HCT116 (cell line): ENCODE results near the gene SLC5A4. TPM values are rescaled to one million over a fixed set of nuclear protein-coding genes. Genes with fewer than 3 reads are reported as not detected.

Source experiments
- ATAC-seq: fragments of 200-7000 bp; cut with Tn5 transposase; 2 replicates; pipeline ENCODE4 v1.9.1; 2020; ENCODE audit warnings: mild to moderate bottlenecking, moderate library complexity
- BruUV-seq: library from RNA; stranded (reverse); fragments of 400-500 nt; replicated peaks from 2 replicates; lab custom pipeline; 2021; lab: Mats Ljungman, UMichigan
- CTCF ChIA-PET: fragments of 300-600 bp; sonication (Branson Sonifier 250); formaldehyde crosslinking; loops from one replicate; lab custom pipeline; 2021; ENCODE audit warnings: antibody characterized with exemption; lab: Charles Lee
- POLR2A ChIA-PET: fragments of 300-600, 350-600 bp; sonication (Branson Sonifier 250); formaldehyde crosslinking; loops from one replicate; lab custom pipeline; 2021; ENCODE audit warnings: antibody characterized with exemption; lab: Charles Lee
- RAD21 ChIA-PET, 2 experiments: fragments of 300-600 bp; sonication (Branson Sonifier 250); formaldehyde crosslinking; loops; one replicate each; lab custom pipeline; 2023; ENCODE audit warnings: low total read pairs in 2 of 2; ENCODE audit not compliant: uncharacterized antibody in 2 of 2, unreplicated experiment in 2 of 2, low non-redundant PET in 1 of 2; lab: Charles Lee
- DNase-seq: peaks from one replicate; pipeline ENCODE4 v3.0.0-alpha.2; 2010; ENCODE audit warnings: low read depth, low spot score
- H2AFZ ChIP-seq: fragments of 200-600 bp; shearing (Covaris generic), sonication (generic); 2 replicates; pipeline ENCODE4 v1.6.1; 2017; ENCODE audit warnings: low read depth, mixed run types, mixed read lengths, antibody characterized with exemption, low read length; ENCODE audit not compliant: poor library complexity, severe bottlenecking
- H3K27ac ChIP-seq: 2 replicates; pipeline ENCODE4 v1.5.1; 2012; ENCODE audit warnings: low read depth, low read length
- H3K27me3 ChIP-seq: fragments of 200-600 bp; sonication (generic); 2 replicates; pipeline ENCODE4 v1.6.1; 2016; ENCODE audit warnings: mixed run types, low read length, mixed read lengths; ENCODE audit not compliant: insufficient read depth
- H3K36me3 ChIP-seq, 2 experiments: fragments of 200-500 bp in 1 of 2; fragments of 200-600 bp in 1 of 2; sonication (Bioruptor generic) in 1 of 2; sonication (generic) in 1 of 2; 2 replicates each; pipeline versions ENCODE4 v1.5.1 to v1.6.1; 2014 to 2016; ENCODE audit warnings: low read length in 2 of 2, inconsistent platforms in 1 of 2, mixed read lengths in 1 of 2, mixed run types in 1 of 2; ENCODE audit not compliant: insufficient read depth in 2 of 2, control insufficient read depth in 1 of 2
- H3K4me1 ChIP-seq, 2 experiments: fragments of 200-600 bp in 1 of 2; sonication (generic) in 1 of 2; 2 replicates each; pipeline versions ENCODE4 v1.5.1 to v1.6.1; 2012 to 2017; ENCODE audit warnings: low read length in 2 of 2, inconsistent platforms in 1 of 2, mild to moderate bottlenecking in 1 of 2, mixed read lengths in 1 of 2, mixed run types in 1 of 2, moderate library complexity in 1 of 2; ENCODE audit not compliant: insufficient read depth in 2 of 2, control insufficient read depth in 1 of 2
- H3K4me2 ChIP-seq: fragments of 200-600 bp; sonication (generic); 2 replicates; pipeline ENCODE4 v1.6.1; 2017; ENCODE audit warnings: mixed run types, low read length, mixed read lengths
- H3K4me3 ChIP-seq, 2 experiments: fragments of 200-600 bp in 1 of 2; sonication (generic) in 1 of 2; replicated peaks in 1 of 2; 2 replicates each; pipeline ENCODE4 v1.5.1; 2011 to 2016; ENCODE audit warnings: low read length in 2 of 2, control low read depth in 1 of 2, low read depth in 1 of 2, mild to moderate bottlenecking in 1 of 2, mixed read lengths in 1 of 2, mixed run types in 1 of 2
- H3K79me2 ChIP-seq: fragments of 200-600 bp; sonication (generic); 2 replicates; pipeline ENCODE4 v1.6.1; 2017; ENCODE audit warnings: mild to moderate bottlenecking, mixed run types, low read length, moderate library complexity, mixed read lengths; ENCODE audit not compliant: insufficient read depth
- H3K9ac ChIP-seq: fragments of 200-600 bp; sonication (generic); 2 replicates; pipeline ENCODE4 v1.6.1; 2016; ENCODE audit warnings: low read length, mixed read lengths
- H3K9me2 ChIP-seq: fragments of 200-600 bp; sonication (generic), shearing (Covaris generic); 2 replicates; pipeline ENCODE4 v1.6.1; 2017; ENCODE audit warnings: mixed run types, mild to moderate bottlenecking, moderate library complexity; ENCODE audit not compliant: insufficient read depth
- H3K9me3 ChIP-seq, 2 experiments: fragments of 200-500 bp in 1 of 2; fragments of 200-600 bp in 1 of 2; sonication (Bioruptor generic) in 1 of 2; sonication (generic) in 1 of 2; 2 replicates each; pipeline ENCODE4 v1.6.1; 2014 to 2017; ENCODE audit warnings: low read length in 2 of 2, mixed read lengths in 2 of 2, inconsistent platforms in 1 of 2, low read depth in 1 of 2, mild to moderate bottlenecking in 1 of 2, mixed run types in 1 of 2, moderate library complexity in 1 of 2; ENCODE audit not compliant: control insufficient read depth in 1 of 2, insufficient read depth in 1 of 2
- H4K20me1 ChIP-seq: fragments of 200-600 bp; sonication (generic), shearing (Covaris generic); 2 replicates; pipeline ENCODE4 v1.6.1; 2017; ENCODE audit warnings: mixed run types, mild to moderate bottlenecking, moderate library complexity; ENCODE audit not compliant: insufficient read depth
- ATF3 ChIP-seq: IDR thresholded peaks from 2 replicates; pipeline ENCODE4 v1.6.1; 2012
- CEBPB ChIP-seq: IDR thresholded peaks from 2 replicates; pipeline ENCODE4 v1.6.1; 2012; ENCODE audit warnings: low read depth
- CTCF ChIP-seq, 3 experiments: fragments of 200-600 bp in 1 of 3; sonication (generic) in 1 of 3; IDR thresholded peaks in 2 of 3; conservative IDR thresholded peaks in 1 of 3; 2 replicates each; pipeline ENCODE4 v1.5.1; 2012 to 2017; ENCODE audit warnings: low read depth in 2 of 3, low read length in 2 of 3, antibody characterized with exemption in 1 of 3, borderline replicate concordance in 1 of 3, control low read depth in 1 of 3, mild to moderate bottlenecking in 1 of 3, mixed read lengths in 1 of 3, mixed run types in 1 of 3, moderate library complexity in 1 of 3; ENCODE audit not compliant: insufficient read depth in 1 of 3
- EGR1 ChIP-seq: IDR thresholded peaks from 2 replicates; pipeline ENCODE4 v1.6.1; 2012; ENCODE audit warnings: low read depth
- ELF1 ChIP-seq: IDR thresholded peaks from 2 replicates; pipeline ENCODE4 v1.6.1; 2012; ENCODE audit warnings: low read depth, borderline replicate concordance
- EZH2 ChIP-seq: fragments of 200-600 bp; sonication (generic); IDR thresholded peaks from 2 replicates; pipeline ENCODE4 v1.6.1; 2017; ENCODE audit warnings: antibody characterized with exemption, mixed run types
- EZH2phosphoT487 ChIP-seq: fragments of 200-600 bp; IDR thresholded peaks from 2 replicates; pipeline ENCODE4 v1.6.1; 2018; ENCODE audit warnings: antibody characterized with exemption, borderline replicate concordance
- FOSL1 ChIP-seq: IDR thresholded peaks from 2 replicates; pipeline ENCODE4 v1.6.1; 2012; ENCODE audit warnings: low read depth
- MAX ChIP-seq: IDR thresholded peaks from 2 replicates; pipeline ENCODE4 v1.6.1; 2012
- POLR2A ChIP-seq: IDR thresholded peaks from 2 replicates; pipeline ENCODE4 v1.7.0; 2011; ENCODE audit warnings: borderline replicate concordance; ENCODE audit not compliant: insufficient read depth, insufficient read length; ENCODE audit errors: extremely low read depth
- SIN3A ChIP-seq: IDR thresholded peaks from 2 replicates; pipeline ENCODE4 v1.6.1; 2012; ENCODE audit warnings: low read depth
- SRF ChIP-seq: IDR thresholded peaks from 2 replicates; pipeline ENCODE4 v1.6.1; 2012; ENCODE audit warnings: low read depth
- YY1 ChIP-seq: IDR thresholded peaks from 2 replicates; pipeline ENCODE4 v1.6.1; 2011; ENCODE audit warnings: low read length, low read depth, moderate library complexity, mild to moderate bottlenecking; ENCODE audit not compliant: insufficient replicate concordance; ENCODE audit errors: extremely low read depth
- ZBTB33 ChIP-seq: IDR thresholded peaks from 2 replicates; pipeline ENCODE4 v1.6.1; 2011; ENCODE audit warnings: mild to moderate bottlenecking, low read length, moderate library complexity; ENCODE audit not compliant: insufficient replicate concordance; ENCODE audit errors: extremely low read depth
- ZNF274 ChIP-seq: fragments of 200-500 bp; sonication (Bioruptor generic); IDR thresholded peaks from 2 replicates; pipeline ENCODE4 v1.6.1; 2014; ENCODE audit warnings: mild to moderate bottlenecking, low read depth, low read length, inconsistent platforms
- intact Hi-C: fragments of 100-400 bp; cut with micrococcal nuclease; formaldehyde crosslinking; loops from 2 replicates; pipeline ENCODE4 v1.10.0; 2022
- total RNA-seq: library from RNA; stranded (reverse); gene quantifications from one replicate; pipeline ENCODE4 v1.2.1, GENCODE V29; 2021; ENCODE audit not compliant: unreplicated experiment

The SLC5A4 gene
- total RNA-seq, 1 experiment from 2014 or later, result 0.22 TPM

DNA sequence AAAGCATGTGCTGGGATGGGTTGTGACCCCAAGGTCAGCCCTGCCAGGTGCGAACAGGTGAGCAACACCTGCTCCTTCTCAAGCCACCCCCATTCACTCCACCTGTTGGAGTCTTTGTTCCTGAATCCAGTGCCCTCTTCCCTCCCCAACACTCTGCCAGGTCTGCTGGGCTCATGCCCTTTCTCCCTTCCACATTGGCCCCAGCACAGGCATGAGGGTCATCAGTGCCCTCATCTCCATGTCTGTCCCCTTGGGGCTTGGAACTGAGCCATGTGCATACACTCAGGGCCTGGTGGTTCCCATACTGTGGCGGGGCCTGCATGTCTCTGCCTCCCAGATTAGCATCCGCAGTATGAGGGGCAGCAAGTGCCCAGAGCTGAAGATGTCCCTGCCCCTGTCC lies 69.3 kb downstream of the SLC5A4 start:
- ChIA-PET RAD21 (no interaction called here), CTCF (no interaction called here), POLR2A (no interaction called here)
- no peaks in the 10 kb centered on the region for H4K20me1 ChIP-seq
- H3K4me2 ChIP-seq, result no peak overlapping the region
- TF ChIP-seq POLR2A (no peak), CTCF (IDR thresholded peaks at IDR 0.05 in 2 of 3, conservative IDR thresholded peaks at IDR 0.05 in 1 of 3; ENCODE audit: borderline replicate concordance in 1 of 3, insufficient read depth in 1 of 3, low read depth in 2 of 3, low read length in 2 of 3) (no peak), CEBPB (no peak), SIN3A (no peak), EGR1 (no peak), FOSL1 (no peak), ZNF274 (no peak)
- intact Hi-C loops, result no loop called here
- H3K4me1 ChIP-seq, result no peaks in the 10 kb centered on the region
- H2AFZ ChIP-seq, result no peak overlapping the region
- BruUV-seq, result no TSS peak
- ATAC-seq (no peak), DNase-seq (no peak)
- H3K36me3 ChIP-seq, result no peaks in the 10 kb centered on the region
- H3K9me2 ChIP-seq, result no peaks in the 10 kb centered on the region
- no peak overlapping the region for H3K4me3 ChIP-seq
- H3K9me3 ChIP-seq, result no peaks in the 10 kb centered on the region
- H3K9ac ChIP-seq, result no peak overlapping the region
- H3K79me2 ChIP-seq, result no peaks in the 10 kb centered on the region
- H3K27me3 ChIP-seq, result peaks cover 2% of the 10 kb centered on the region; the same call in 1 of the 2 replicates
- no peak overlapping the region for H3K27ac ChIP-seq

GRCh38 chr22:32183625-32184024 lies 71.5 kb downstream of the SLC5A4 start:
- H3K79me2 ChIP-seq, result no peaks in the 10 kb centered on the region
- ATAC-seq, result no peak
- no TSS peak for BruUV-seq
- H3K27ac ChIP-seq, result no peak overlapping the region
- no peak for DNase-seq
- CTCF ChIA-PET, result no interaction called here
- H3K9me2 ChIP-seq, result no peaks in the 10 kb centered on the region
- no peak overlapping the region for H3K4me3 ChIP-seq
- POLR2A ChIA-PET, result no interaction called here
- intact Hi-C loops, result no loop called here
- no peaks in the 10 kb centered on the region for H4K20me1 ChIP-seq
- H3K9ac ChIP-seq, result no peak overlapping the region
- RAD21 ChIA-PET, result no interaction called here
- no peak overlapping the region for H2AFZ ChIP-seq
- TF ChIP-seq SIN3A (no peak), ZNF274 (no peak), SRF (no peak), EZH2phosphoT487 (no peak), MAX (no peak), POLR2A (no peak), YY1 (no peak), EZH2 (no peak), ZBTB33 (no peak), ATF3 (no peak), ELF1 (no peak)
- TF ChIP-seq, all 23 proteins: peak for 0
- no peaks in the 10 kb centered on the region for H3K4me1 ChIP-seq
- H3K9me3 ChIP-seq, result no peaks in the 10 kb centered on the region
- H3K27me3 ChIP-seq, result peaks cover 16% of the 10 kb centered on the region
- H3K4me2 ChIP-seq, result no peak overlapping the region
- no peaks in the 10 kb centered on the region for H3K36me3 ChIP-seq
